Thyroid gland (tissue), 4 donors: ENCODE results near the gene NRARP. TPM values are rescaled to one million over a fixed set of nuclear protein-coding genes. Genes with fewer than 3 reads are reported as not detected.
"Not testable (repeated sequence)": the region's sequence is repeated elsewhere in the genome, so short reads cannot be mapped to it uniquely, and the experiment has no call there.

ENCODE experiments used
- DNase-seq, 2 donors: peaks; one replicate each; pipeline ENCODE4 v3.0.0-alpha.2; 2019
- H3K27ac ChIP-seq, 3 donors: fragments of 200-600 bp; sonication (generic); 1 replicate in 2 of 3; 2 replicates in 1 of 3; pipeline ENCODE4 v1.5.1; 2016 to 2019; ENCODE audit warnings: mild to moderate bottlenecking in 1 of 3, moderate library complexity in 1 of 3
- H3K27me3 ChIP-seq: fragments of 200-600 bp; sonication (generic); one replicate; pipeline ENCODE4 v1.5.1; 2019
- H3K36me3 ChIP-seq, 2 donors: fragments of 200-600 bp; sonication (generic); one replicate each; pipeline ENCODE4 v1.5.1; 2016 to 2019
- H3K4me1 ChIP-seq, 2 donors: fragments of 200-600 bp; sonication (generic); one replicate each; pipeline ENCODE4 v1.5.1; 2017 to 2019
- H3K4me3 ChIP-seq, 3 donors: fragments of 200-600 bp; sonication (generic); replicated peaks in 1 of 3; 1 replicate in 2 of 3; 2 replicates in 1 of 3; pipeline ENCODE4 v1.5.1; 2016; ENCODE audit warnings: mild to moderate bottlenecking in 1 of 3
- H3K9me3 ChIP-seq: fragments of 200-600 bp; sonication (generic); one replicate; pipeline ENCODE4 v1.5.1; 2017
- CTCF ChIP-seq, 6 experiments: fragments of 200-600 bp in 3 of 6; fragments of 450-650 bp in 3 of 6; sonication (generic) in 3 of 6; IDR thresholded peaks; one replicate each; pipeline ENCODE4 v1.5.1; 2016 to 2019; ENCODE audit warnings: antibody characterized with exemption in 6 of 6, mild to moderate bottlenecking in 2 of 6, inconsistent platforms in 1 of 6, moderate library complexity in 1 of 6
- POLR2A ChIP-seq, 2 donors: fragments of 450-650 bp; IDR thresholded peaks; one replicate each; pipeline ENCODE4 v1.6.1; 2017; ENCODE audit warnings: antibody characterized with exemption in 2 of 2, mild to moderate bottlenecking in 2 of 2, moderate library complexity in 1 of 2
- WGBS, 2 donors: methylation state at CpG; one replicate each; pipeline ENCODE4 v1.1.5; 2017; 5-methylcytosine and 5-hydroxymethylcytosine counted together
- intact Hi-C: fragments of 100-400 bp; cut with DNase I; formaldehyde crosslinking; loops from one replicate; pipeline ENCODE4 v1.15.1; 2023
- total RNA-seq, 4 donors: library from RNA; depleted of rRNA; stranded (reverse); fragments of >200 nt; gene quantifications; one replicate each; pipeline ENCODE4 v1.2.3, GENCODE V29; 2016

NRARP gene
- total RNA-seq, 4 donors from 2014 or later: 1.8 to 10.2 (median 6.8) TPM

DNA sequence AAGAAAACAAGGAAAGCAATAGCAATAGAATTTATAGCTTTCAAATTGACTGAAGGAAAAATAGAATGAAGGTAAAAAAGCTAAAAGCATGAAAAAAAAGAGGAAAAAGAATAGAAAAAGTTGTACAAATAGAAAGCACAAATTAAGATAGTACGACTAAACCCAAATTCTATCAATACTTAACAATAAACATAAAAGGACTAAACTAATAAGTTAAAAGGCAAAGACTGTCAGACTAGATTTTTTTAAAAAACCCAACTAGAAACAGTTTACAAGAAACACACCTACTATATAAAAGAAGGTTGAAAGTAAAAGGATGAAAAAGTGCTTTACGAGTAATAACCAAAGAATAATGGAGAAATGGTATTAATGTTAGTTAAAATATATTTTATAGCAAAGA, 34.7 kb upstream of the NRARP start:
- no peak for DNase-seq
- Histone ChIP-seq H3K36me3 (no peaks in the 10 kb centered on the region), H3K27me3 (no peaks in the 10 kb centered on the region), H3K27ac (no peak overlapping the region), H3K4me1 (no peaks in the 10 kb centered on the region), H3K4me3 (no peak overlapping the region), H3K9me3 (no peaks in the 10 kb centered on the region)
- 92 to 96% methylated on average over 2 of the region's 2 CpGs for WGBS, 2 donors
- intact Hi-C loops: no loop called here
- TF ChIP-seq CTCF (IDR thresholded peaks at IDR 0.05): no peak
- TF ChIP-seq POLR2A (IDR thresholded peaks at IDR 0.05): no peak

DNA sequence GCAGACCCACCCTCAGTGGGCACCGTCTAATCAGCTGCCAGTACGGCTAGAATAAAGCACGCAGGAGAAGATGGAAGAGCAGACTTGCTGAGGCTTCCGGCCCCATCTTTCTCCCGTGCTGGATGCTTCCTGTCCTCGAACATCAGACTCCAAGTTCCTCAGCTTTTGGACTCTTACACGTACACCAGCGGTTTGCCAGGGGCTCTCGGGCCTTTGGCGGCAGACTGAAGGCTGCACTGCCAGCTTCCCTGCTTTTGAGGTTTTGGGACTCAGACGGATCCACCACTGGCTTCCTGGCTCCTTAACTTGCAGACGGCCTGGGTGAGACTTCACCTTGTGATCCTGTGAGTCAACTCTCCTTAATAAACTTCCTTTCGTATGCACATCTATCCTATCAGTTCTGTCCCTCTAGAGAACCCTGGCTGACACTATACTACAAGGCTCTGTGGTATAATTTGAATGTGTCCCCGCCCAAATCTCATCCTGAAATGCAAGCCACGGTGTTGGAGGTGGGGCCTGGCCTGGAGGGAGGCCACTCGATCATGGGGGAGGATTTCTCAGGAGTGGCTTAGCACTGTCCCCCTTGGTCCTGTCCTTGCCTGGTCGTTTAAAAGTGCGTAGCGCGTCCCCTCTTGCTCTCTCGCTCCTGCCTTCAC, 31.1 kb upstream of the NRARP start:
- Histone ChIP-seq H3K27ac (no peak overlapping the region), H3K4me1 (no peaks in the 10 kb centered on the region), H3K27me3 (no peaks in the 10 kb centered on the region), H3K4me3 (no peak overlapping the region), H3K36me3 (no peaks in the 10 kb centered on the region), H3K9me3 (no peaks in the 10 kb centered on the region)
- no peak for TF ChIP-seq POLR2A (IDR thresholded peaks at IDR 0.05)
- TF ChIP-seq CTCF (IDR thresholded peaks at IDR 0.05): no peak
- DNase-seq: no peak
- 73 to 84% methylated on average over 17 to 21 of the region's 21 CpGs for WGBS, 2 donors
- intact Hi-C loops: no loop called here

DNA sequence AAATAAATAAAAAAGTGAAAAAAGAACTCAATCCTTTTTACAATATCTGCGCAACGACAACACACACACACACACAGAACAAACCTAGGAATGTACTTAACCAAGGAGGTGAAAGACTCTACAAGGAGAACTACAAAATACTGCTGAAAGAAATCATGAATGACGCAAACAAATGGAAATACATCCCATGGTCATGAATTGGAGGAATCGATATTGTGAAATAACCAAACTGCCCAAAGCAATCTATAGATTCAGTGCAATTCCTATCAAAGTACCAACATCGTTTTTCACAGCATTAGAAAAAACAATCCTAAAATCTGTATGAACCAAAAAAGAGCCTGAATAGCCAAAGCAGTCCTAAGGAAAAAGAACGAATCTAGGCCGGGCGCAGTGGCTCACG, 29.9 kb upstream of the NRARP start:
- intact Hi-C loops: no loop called here
- WGBS, 2 donors: 96 to 97% methylated on average over 9 of the region's 9 CpGs
- Histone ChIP-seq H3K27me3 (no peaks in the 10 kb centered on the region), H3K4me3 (no peak overlapping the region), H3K36me3 (no peaks in the 10 kb centered on the region), H3K9me3 (no peaks in the 10 kb centered on the region), H3K4me1 (no peaks in the 10 kb centered on the region), H3K27ac (no peak overlapping the region)
- DNase-seq: no peak
- TF ChIP-seq CTCF (IDR thresholded peaks at IDR 0.05) (no peak), POLR2A (IDR thresholded peaks at IDR 0.05) (no peak)

DNA sequence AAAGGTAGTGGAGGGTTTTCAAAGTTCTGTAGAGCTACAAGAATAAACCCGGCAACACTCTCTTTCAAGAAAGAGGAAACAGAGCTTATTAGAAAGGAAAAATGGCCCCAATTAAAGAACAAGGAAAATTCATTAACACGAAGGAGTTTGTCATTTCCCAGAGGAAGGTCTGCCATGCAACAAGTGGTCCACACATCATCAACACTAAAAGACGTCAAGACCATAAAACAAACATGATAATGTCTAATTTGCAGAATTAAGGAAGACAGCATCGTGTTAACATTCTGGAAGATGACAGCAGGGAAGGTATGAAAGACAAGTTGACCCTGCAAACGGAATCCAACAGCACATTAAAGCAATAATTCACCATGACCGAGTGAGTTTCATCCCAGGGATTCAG, 28.6 kb upstream of the NRARP start:
- H3K4me3 ChIP-seq: no peak overlapping the region
- TF ChIP-seq POLR2A (IDR thresholded peaks at IDR 0.05) (no peak), CTCF (IDR thresholded peaks at IDR 0.05) (no peak)
- no peak for DNase-seq
- H3K27ac ChIP-seq: no peak overlapping the region
- H3K36me3 ChIP-seq: no peaks in the 10 kb centered on the region
- H3K9me3 ChIP-seq: no peaks in the 10 kb centered on the region
- no peaks in the 10 kb centered on the region for H3K4me1 ChIP-seq
- intact Hi-C loops: no loop called here
- H3K27me3 ChIP-seq: no peaks in the 10 kb centered on the region
- WGBS, 2 donors: 85 to 88% methylated on average over 6 of the region's 6 CpGs

GRCh38 chr9:137329590-137329989, 27.5 kb upstream of the NRARP start:
- H3K27ac ChIP-seq, DNase-seq, H3K4me1 ChIP-seq, H3K36me3 ChIP-seq, H3K9me3 ChIP-seq, H3K27me3 ChIP-seq, intact Hi-C loops, H3K4me3 ChIP-seq: not testable (repeated sequence)
- 25 to 64% methylated on average over 4 to 8 of the region's 26 CpGs for WGBS, 2 donors

GRCh38 chr9:137327641-137328550, 25.8 kb upstream of the NRARP start:
- H3K27ac ChIP-seq, H3K9me3 ChIP-seq, H3K4me1 ChIP-seq, H3K36me3 ChIP-seq, intact Hi-C loops, DNase-seq, H3K4me3 ChIP-seq, H3K27me3 ChIP-seq: not testable (repeated sequence)
- 74 to 76% methylated on average over 8 of the region's 8 CpGs for WGBS, 2 donors
